HCT116 (cell line): ENCODE measurements around the gene SEC24D. TPM values are rescaled to one million over a fixed set of nuclear protein-coding genes. Genes with fewer than 3 reads are reported as not detected.
A peak's percentile ranks its signal among the peaks of the same experiment; 100 is the strongest.

Experiments
- ATAC-seq: fragments of 200-7000 bp; cut with Tn5 transposase; 2 replicates; pipeline ENCODE4 v1.9.1; 2020; ENCODE audit warnings: mild to moderate bottlenecking, moderate library complexity
- BruUV-seq: library from RNA; stranded (reverse); fragments of 400-500 nt; replicated peaks from 2 replicates; lab custom pipeline; 2021; lab: Mats Ljungman, UMichigan
- CTCF ChIA-PET: fragments of 300-600 bp; sonication (Branson Sonifier 250); formaldehyde crosslinking; loops from one replicate; lab custom pipeline; 2021; ENCODE audit warnings: antibody characterized with exemption; lab: Charles Lee
- POLR2A ChIA-PET: fragments of 300-600, 350-600 bp; sonication (Branson Sonifier 250); formaldehyde crosslinking; loops from one replicate; lab custom pipeline; 2021; ENCODE audit warnings: antibody characterized with exemption; lab: Charles Lee
- RAD21 ChIA-PET, 2 experiments: fragments of 300-600 bp; sonication (Branson Sonifier 250); formaldehyde crosslinking; loops; one replicate each; lab custom pipeline; 2023; ENCODE audit warnings: low total read pairs in 2 of 2; ENCODE audit not compliant: uncharacterized antibody in 2 of 2, unreplicated experiment in 2 of 2, low non-redundant PET in 1 of 2; lab: Charles Lee
- DNase-seq: peaks from one replicate; pipeline ENCODE4 v3.0.0-alpha.2; 2010; ENCODE audit warnings: low read depth, low spot score
- H2AFZ ChIP-seq: fragments of 200-600 bp; shearing (Covaris generic), sonication (generic); 2 replicates; pipeline ENCODE4 v1.6.1; 2017; ENCODE audit warnings: low read depth, mixed run types, mixed read lengths, antibody characterized with exemption, low read length; ENCODE audit not compliant: poor library complexity, severe bottlenecking
- H3K27ac ChIP-seq: 2 replicates; pipeline ENCODE4 v1.5.1; 2012; ENCODE audit warnings: low read depth, low read length
- H3K27me3 ChIP-seq: fragments of 200-600 bp; sonication (generic); 2 replicates; pipeline ENCODE4 v1.6.1; 2016; ENCODE audit warnings: mixed run types, low read length, mixed read lengths; ENCODE audit not compliant: insufficient read depth
- H3K36me3 ChIP-seq, 2 experiments: fragments of 200-500 bp in 1 of 2; fragments of 200-600 bp in 1 of 2; sonication (Bioruptor generic) in 1 of 2; sonication (generic) in 1 of 2; 2 replicates each; pipeline versions ENCODE4 v1.5.1 to v1.6.1; 2014 to 2016; ENCODE audit warnings: low read length in 2 of 2, inconsistent platforms in 1 of 2, mixed read lengths in 1 of 2, mixed run types in 1 of 2; ENCODE audit not compliant: insufficient read depth in 2 of 2, control insufficient read depth in 1 of 2
- H3K4me1 ChIP-seq, 2 experiments: fragments of 200-600 bp in 1 of 2; sonication (generic) in 1 of 2; 2 replicates each; pipeline versions ENCODE4 v1.5.1 to v1.6.1; 2012 to 2017; ENCODE audit warnings: low read length in 2 of 2, inconsistent platforms in 1 of 2, mild to moderate bottlenecking in 1 of 2, mixed read lengths in 1 of 2, mixed run types in 1 of 2, moderate library complexity in 1 of 2; ENCODE audit not compliant: insufficient read depth in 2 of 2, control insufficient read depth in 1 of 2
- H3K4me2 ChIP-seq: fragments of 200-600 bp; sonication (generic); 2 replicates; pipeline ENCODE4 v1.6.1; 2017; ENCODE audit warnings: mixed run types, low read length, mixed read lengths
- H3K4me3 ChIP-seq, 2 experiments: fragments of 200-600 bp in 1 of 2; sonication (generic) in 1 of 2; replicated peaks in 1 of 2; 2 replicates each; pipeline ENCODE4 v1.5.1; 2011 to 2016; ENCODE audit warnings: low read length in 2 of 2, control low read depth in 1 of 2, low read depth in 1 of 2, mild to moderate bottlenecking in 1 of 2, mixed read lengths in 1 of 2, mixed run types in 1 of 2
- H3K79me2 ChIP-seq: fragments of 200-600 bp; sonication (generic); 2 replicates; pipeline ENCODE4 v1.6.1; 2017; ENCODE audit warnings: mild to moderate bottlenecking, mixed run types, low read length, moderate library complexity, mixed read lengths; ENCODE audit not compliant: insufficient read depth
- H3K9ac ChIP-seq: fragments of 200-600 bp; sonication (generic); 2 replicates; pipeline ENCODE4 v1.6.1; 2016; ENCODE audit warnings: low read length, mixed read lengths
- H3K9me2 ChIP-seq: fragments of 200-600 bp; sonication (generic), shearing (Covaris generic); 2 replicates; pipeline ENCODE4 v1.6.1; 2017; ENCODE audit warnings: mixed run types, mild to moderate bottlenecking, moderate library complexity; ENCODE audit not compliant: insufficient read depth
- H3K9me3 ChIP-seq, 2 experiments: fragments of 200-500 bp in 1 of 2; fragments of 200-600 bp in 1 of 2; sonication (Bioruptor generic) in 1 of 2; sonication (generic) in 1 of 2; 2 replicates each; pipeline ENCODE4 v1.6.1; 2014 to 2017; ENCODE audit warnings: low read length in 2 of 2, mixed read lengths in 2 of 2, inconsistent platforms in 1 of 2, low read depth in 1 of 2, mild to moderate bottlenecking in 1 of 2, mixed run types in 1 of 2, moderate library complexity in 1 of 2; ENCODE audit not compliant: control insufficient read depth in 1 of 2, insufficient read depth in 1 of 2
- H4K20me1 ChIP-seq: fragments of 200-600 bp; sonication (generic), shearing (Covaris generic); 2 replicates; pipeline ENCODE4 v1.6.1; 2017; ENCODE audit warnings: mixed run types, mild to moderate bottlenecking, moderate library complexity; ENCODE audit not compliant: insufficient read depth
- CEBPB ChIP-seq: IDR thresholded peaks from 2 replicates; pipeline ENCODE4 v1.6.1; 2012; ENCODE audit warnings: low read depth
- ELF1 ChIP-seq: IDR thresholded peaks from 2 replicates; pipeline ENCODE4 v1.6.1; 2012; ENCODE audit warnings: low read depth, borderline replicate concordance
- EZH2 ChIP-seq: fragments of 200-600 bp; sonication (generic); IDR thresholded peaks from 2 replicates; pipeline ENCODE4 v1.6.1; 2017; ENCODE audit warnings: antibody characterized with exemption, mixed run types
- EZH2phosphoT487 ChIP-seq: fragments of 200-600 bp; IDR thresholded peaks from 2 replicates; pipeline ENCODE4 v1.6.1; 2018; ENCODE audit warnings: antibody characterized with exemption, borderline replicate concordance
- POLR2A ChIP-seq: IDR thresholded peaks from 2 replicates; pipeline ENCODE4 v1.7.0; 2011; ENCODE audit warnings: borderline replicate concordance; ENCODE audit not compliant: insufficient read depth, insufficient read length; ENCODE audit errors: extremely low read depth
- POLR2AphosphoS5 ChIP-seq: IDR thresholded peaks from 2 replicates; pipeline ENCODE4 v1.6.1; 2011; ENCODE audit warnings: mild to moderate bottlenecking, low read depth, low read length, moderate library complexity
- RAD21 ChIP-seq: IDR thresholded peaks from 2 replicates; pipeline ENCODE4 v1.6.1; 2012; ENCODE audit warnings: low read depth, mild to moderate bottlenecking
- SP1 ChIP-seq: IDR thresholded peaks from 2 replicates; pipeline ENCODE4 v1.6.1; 2012; ENCODE audit warnings: low read depth
- TCF7L2 ChIP-seq: IDR thresholded peaks from 2 replicates; pipeline ENCODE4 v1.7.0; 2011; ENCODE audit warnings: borderline replicate concordance, inconsistent platforms; ENCODE audit not compliant: insufficient read depth, insufficient read length; ENCODE audit errors: extremely low read depth
- ZNF274 ChIP-seq: fragments of 200-500 bp; sonication (Bioruptor generic); IDR thresholded peaks from 2 replicates; pipeline ENCODE4 v1.6.1; 2014; ENCODE audit warnings: mild to moderate bottlenecking, low read depth, low read length, inconsistent platforms
- intact Hi-C: fragments of 100-400 bp; cut with micrococcal nuclease; formaldehyde crosslinking; loops from 2 replicates; pipeline ENCODE4 v1.10.0; 2022
- total RNA-seq: library from RNA; stranded (reverse); gene quantifications from one replicate; pipeline ENCODE4 v1.2.1, GENCODE V29; 2021; ENCODE audit not compliant: unreplicated experiment
- TF ChIP-seq, protein P1 (sequence below): IDR thresholded peaks from 2 replicates; pipeline ENCODE4 v1.6.1; 2012; ENCODE audit warnings: low read depth

Gene SEC24D
- total RNA-seq, 1 experiment from 2014 or later: 28.5 TPM

DNA sequence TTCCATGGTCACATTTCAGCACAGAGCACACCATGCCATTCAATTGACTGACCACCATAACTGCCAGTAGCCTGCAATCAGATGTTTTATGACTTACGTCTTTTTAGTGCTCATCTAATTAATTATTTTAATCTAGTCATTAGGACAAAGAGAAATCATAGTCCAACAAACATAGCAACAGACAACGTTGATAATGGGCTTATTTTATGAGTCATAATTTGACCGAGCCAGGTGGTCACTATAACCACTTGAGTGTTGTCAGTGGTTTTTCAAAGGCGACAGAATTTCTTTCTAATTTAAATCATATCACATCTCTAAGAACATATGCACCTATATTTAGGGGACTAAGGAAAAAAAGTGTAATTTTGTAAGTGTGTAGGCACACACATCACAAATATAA, 1.9 kb downstream of the SEC24D start:
- no peak overlapping the region for H3K9ac ChIP-seq
- intact Hi-C loops: no loop called here
- CTCF ChIA-PET: interaction anchor here (1.6 kb wide), 1 partner anchor 55 kb away, joined by 3 read pairs; the partner anchor contains the start of gene SYNPO2
- H3K79me2 ChIP-seq: peaks cover 16% of the 10 kb centered on the region; the same call in 1 of the 2 replicates
- TF ChIP-seq, protein P1, sequence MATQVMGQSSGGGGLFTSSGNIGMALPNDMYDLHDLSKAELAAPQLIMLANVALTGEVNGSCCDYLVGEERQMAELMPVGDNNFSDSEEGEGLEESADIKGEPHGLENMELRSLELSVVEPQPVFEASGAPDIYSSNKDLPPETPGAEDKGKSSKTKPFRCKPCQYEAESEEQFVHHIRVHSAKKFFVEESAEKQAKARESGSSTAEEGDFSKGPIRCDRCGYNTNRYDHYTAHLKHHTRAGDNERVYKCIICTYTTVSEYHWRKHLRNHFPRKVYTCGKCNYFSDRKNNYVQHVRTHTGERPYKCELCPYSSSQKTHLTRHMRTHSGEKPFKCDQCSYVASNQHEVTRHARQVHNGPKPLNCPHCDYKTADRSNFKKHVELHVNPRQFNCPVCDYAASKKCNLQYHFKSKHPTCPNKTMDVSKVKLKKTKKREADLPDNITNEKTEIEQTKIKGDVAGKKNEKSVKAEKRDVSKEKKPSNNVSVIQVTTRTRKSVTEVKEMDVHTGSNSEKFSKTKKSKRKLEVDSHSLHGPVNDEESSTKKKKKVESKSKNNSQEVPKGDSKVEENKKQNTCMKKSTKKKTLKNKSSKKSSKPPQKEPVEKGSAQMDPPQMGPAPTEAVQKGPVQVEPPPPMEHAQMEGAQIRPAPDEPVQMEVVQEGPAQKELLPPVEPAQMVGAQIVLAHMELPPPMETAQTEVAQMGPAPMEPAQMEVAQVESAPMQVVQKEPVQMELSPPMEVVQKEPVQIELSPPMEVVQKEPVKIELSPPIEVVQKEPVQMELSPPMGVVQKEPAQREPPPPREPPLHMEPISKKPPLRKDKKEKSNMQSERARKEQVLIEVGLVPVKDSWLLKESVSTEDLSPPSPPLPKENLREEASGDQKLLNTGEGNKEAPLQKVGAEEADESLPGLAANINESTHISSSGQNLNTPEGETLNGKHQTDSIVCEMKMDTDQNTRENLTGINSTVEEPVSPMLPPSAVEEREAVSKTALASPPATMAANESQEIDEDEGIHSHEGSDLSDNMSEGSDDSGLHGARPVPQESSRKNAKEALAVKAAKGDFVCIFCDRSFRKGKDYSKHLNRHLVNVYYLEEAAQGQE: no peak
- TF ChIP-seq EZH2phosphoT487 (no peak), SP1 (no peak), TCF7L2 (no peak), RAD21 (no peak), ZNF274 (no peak), POLR2A (no peak), ELF1 (no peak), POLR2AphosphoS5 (no peak), EZH2 (no peak), CEBPB (no peak)
- TF ChIP-seq, all 23 proteins: peak for 0
- Histone ChIP-seq H3K4me3 (no peak overlapping the region), H4K20me1 (no peaks in the 10 kb centered on the region), H2AFZ (no peak overlapping the region), H3K4me2 (peak overlapping the region; percentile 88; the same call in 1 of the 2 replicates), H3K36me3 (peaks cover 4% of the 10 kb centered on the region in 2 experiments; a peak in 2 of 4 replicates), H3K9me2 (no peaks in the 10 kb centered on the region), H3K9me3 (no peaks in the 10 kb centered on the region), H3K27me3 (no peaks in the 10 kb centered on the region), H3K4me1 (peaks cover 3 to 18% of the 10 kb centered on the region in 2 experiments; a peak in 2 of 4 replicates), H3K27ac (no peak overlapping the region)
- DNase-seq: no peak
- no TSS peak for BruUV-seq
- no peak for ATAC-seq
- POLR2A ChIA-PET: no interaction called here
- RAD21 ChIA-PET: no interaction called here
